GM23338 (cell line): ENCODE results near the gene OXGR1. TPM values are rescaled to one million over a fixed set of nuclear protein-coding genes. Genes with fewer than 3 reads are reported as not detected.

Source experiments
- ATAC-seq: fragments of 200-7000 bp; cut with Tn5 transposase; 3 replicates; pipeline ENCODE4 v1.9.1; 2020
- DNase-seq: peaks from one replicate; pipeline ENCODE4 v3.0.0-alpha.2; 2015; ENCODE audit warnings: low spot score
- H2AFZ ChIP-seq: fragments of 200-600 bp; sonication (generic); 2 replicates; pipeline ENCODE4 v1.8.0; 2016; ENCODE audit warnings: antibody characterized with exemption, mild to moderate bottlenecking, moderate library complexity
- H3F3A ChIP-seq: fragments of 200-600 bp; sonication (generic); replicated peaks from 2 replicates; pipeline ENCODE4 v1.8.0; 2017; ENCODE audit warnings: antibody characterized with exemption, mixed run types, low read depth
- H3K27ac ChIP-seq: fragments of 200-600 bp; sonication (generic); 2 replicates; pipeline ENCODE4 v1.6.1; 2016; ENCODE audit warnings: low read depth
- H3K27me3 ChIP-seq: fragments of 200-600 bp; sonication (generic); 2 replicates; pipeline ENCODE4 v1.8.0; 2016; ENCODE audit warnings: mild to moderate bottlenecking, mixed run types, moderate library complexity; ENCODE audit not compliant: insufficient read depth
- H3K36me3 ChIP-seq: fragments of 200-600 bp; sonication (generic); 2 replicates; pipeline ENCODE4 v1.8.0; 2016; ENCODE audit warnings: mild to moderate bottlenecking; ENCODE audit not compliant: insufficient read depth
- H3K4me1 ChIP-seq: fragments of 200-600 bp; sonication (generic); 2 replicates; pipeline ENCODE4 v1.8.0; 2016; ENCODE audit warnings: mild to moderate bottlenecking, moderate library complexity; ENCODE audit not compliant: insufficient read depth
- H3K4me2 ChIP-seq: fragments of 200-600 bp; sonication (generic); 2 replicates; pipeline ENCODE4 v1.7.1; 2017; ENCODE audit warnings: mixed run types
- H3K4me3 ChIP-seq: fragments of 200-600 bp; sonication (generic); 2 replicates; pipeline ENCODE4 v1.6.1; 2016; ENCODE audit warnings: mixed run types
- H3K79me2 ChIP-seq: fragments of 200-600 bp; sonication (generic); replicated peaks from 2 replicates; pipeline ENCODE4 v1.8.0; 2017; ENCODE audit warnings: mild to moderate bottlenecking; ENCODE audit not compliant: insufficient read depth
- H3K9me2 ChIP-seq: fragments of 200-600 bp; sonication (generic); 2 replicates; pipeline ENCODE4 v1.8.0; 2017; ENCODE audit not compliant: insufficient read depth
- H4K20me1 ChIP-seq: fragments of 200-600 bp; sonication (generic); replicated peaks from 2 replicates; pipeline ENCODE4 v1.8.0; 2017; ENCODE audit warnings: mild to moderate bottlenecking; ENCODE audit not compliant: insufficient read depth
- H3K27ac Mint-ChIP-seq: 2 replicates; pipeline ENCODE4 v1.8.0; 2020; ENCODE audit warnings: inconsistent platforms, mild to moderate bottlenecking, moderate library complexity, mixed read lengths
- H3K27me3 Mint-ChIP-seq: 3 replicates; pipeline ENCODE4 v1.8.0; 2022; ENCODE audit warnings: low read depth, mild to moderate bottlenecking, moderate library complexity, mixed read lengths, inconsistent platforms; ENCODE audit not compliant: insufficient read depth, poor library complexity
- H3K36me3 Mint-ChIP-seq: 3 replicates; pipeline ENCODE4 v1.8.0; 2021; ENCODE audit warnings: low read depth, mild to moderate bottlenecking, inconsistent platforms, moderate library complexity, mixed read lengths
- H3K4me1 Mint-ChIP-seq: 3 replicates; pipeline ENCODE4 v1.8.0; 2020; ENCODE audit warnings: mild to moderate bottlenecking, inconsistent platforms, mixed read lengths
- H3K4me3 Mint-ChIP-seq: 3 replicates; pipeline ENCODE4 v1.8.0; 2021; ENCODE audit warnings: moderate library complexity, mild to moderate bottlenecking, inconsistent platforms, mixed read lengths
- H3K9me3 Mint-ChIP-seq: 3 replicates; pipeline ENCODE4 v1.8.0; 2020; ENCODE audit warnings: moderate library complexity, mild to moderate bottlenecking, inconsistent platforms, mixed read lengths
- CREB1 ChIP-seq: fragments of 250-450 bp; sonication (Bioruptor Pico); IDR thresholded peaks from 2 replicates; pipeline ENCODE4 v1.5.0; 2020; ENCODE audit warnings: low read depth, mild to moderate bottlenecking, moderate library complexity
- CTCF ChIP-seq, 2 experiments: fragments of 200-600 bp in 1 of 2; sonication (generic) in 1 of 2; conservative IDR thresholded peaks; 2 replicates each; pipeline versions ENCODE4 v1.5.1 to v1.6.1; 2016 to 2017; ENCODE audit warnings: antibody characterized with exemption in 2 of 2, low read depth in 2 of 2, mild to moderate bottlenecking in 2 of 2, moderate library complexity in 1 of 2
- EZH2phosphoT487 ChIP-seq: fragments of 200-600 bp; sonication (generic); IDR thresholded peaks from one replicate; pipeline ENCODE4 v1.8.1; 2018; ENCODE audit warnings: antibody characterized with exemption; ENCODE audit not compliant: unreplicated experiment
- JUNB ChIP-seq: IDR thresholded peaks from one replicate; pipeline ENCODE4 v1.6.1; 2016; ENCODE audit warnings: antibody characterized with exemption; ENCODE audit not compliant: unreplicated experiment
- NANOG ChIP-seq: IDR thresholded peaks from 2 replicates; pipeline ENCODE4 v1.6.1; 2016; ENCODE audit warnings: antibody characterized with exemption, borderline replicate concordance
- POLR2AphosphoS5 ChIP-seq: IDR thresholded peaks from 2 replicates; pipeline ENCODE4 v1.6.1; 2016; ENCODE audit warnings: antibody characterized with exemption, low read depth
- ZNF114 ChIP-seq: fragments of 250-450 bp; sonication (Bioruptor Pico); IDR thresholded peaks from 2 replicates; pipeline ENCODE4 v1.5.0; 2020; ENCODE audit warnings: mild to moderate bottlenecking, moderate library complexity
- ZNF331 ChIP-seq: fragments of 250-450 bp; sonication (Bioruptor Pico); IDR thresholded peaks from 2 replicates; pipeline ENCODE4 v1.5.0; 2020; ENCODE audit warnings: low read depth, mild to moderate bottlenecking, moderate library complexity
- ZNF462 ChIP-seq: fragments of 250-450 bp; sonication (Bioruptor Pico); IDR thresholded peaks from 2 replicates; pipeline ENCODE4 v1.5.0; 2020; ENCODE audit warnings: mild to moderate bottlenecking, moderate library complexity
- polyA plus RNA-seq: library from polyadenylated mRNA; unstranded; fragments of >200 nt; fragmentation: Nextera tagmentation; extraction: Ambion mirVana; gene quantifications from 2 replicates; pipeline ENCODE4 v1.2.1, GENCODE V29; 2016
- total RNA-seq: library from RNA; depleted of rRNA; stranded (reverse); fragments of >200 nt; shearing (Covaris generic); gene quantifications from 2 replicates; pipeline ENCODE4 v1.2.3, GENCODE V29; 2014
- TF ChIP-seq, protein P1 (sequence below): IDR thresholded peaks from one replicate; pipeline ENCODE4 v1.6.1; 2018; ENCODE audit warnings: antibody characterized with exemption; ENCODE audit not compliant: unreplicated experiment

OXGR1 gene
- total and polyA plus RNA-seq, 2 experiments from 2014 or later, result 0.29 to 0.80 TPM

GRCh38 chr13:96935901-96936300 lies 58.4 kb downstream of the OXGR1 start:
- Histone ChIP-seq H3F3A (no peaks in the 10 kb centered on the region), H3K27me3 (no peaks in the 10 kb centered on the region), H3K4me3 (no peak overlapping the region), H3K4me2 (no peak overlapping the region), H4K20me1 (no peaks in the 10 kb centered on the region), H3K9me2 (no peaks in the 10 kb centered on the region), H2AFZ (peak overlapping the region; percentile 14; the same call in 1 of the 2 replicates), H3K27ac (no peak overlapping the region), H3K79me2 (no peaks in the 10 kb centered on the region), H3K36me3 (no peaks in the 10 kb centered on the region), H3K4me1 (no peaks in the 10 kb centered on the region)
- TF ChIP-seq CREB1 (no peak), ZNF462 (no peak), POLR2AphosphoS5 (no peak), JUNB (no peak), CTCF (conservative IDR thresholded peaks at IDR 0.05; ENCODE audit: low read depth in 2 of 2) (no peak), EZH2phosphoT487 (no peak), NANOG (no peak), ZNF331 (CRISPR knock-in tag) (no peak), ZNF114 (CRISPR knock-in tag) (no peak)
- TF ChIP-seq, protein P1, sequence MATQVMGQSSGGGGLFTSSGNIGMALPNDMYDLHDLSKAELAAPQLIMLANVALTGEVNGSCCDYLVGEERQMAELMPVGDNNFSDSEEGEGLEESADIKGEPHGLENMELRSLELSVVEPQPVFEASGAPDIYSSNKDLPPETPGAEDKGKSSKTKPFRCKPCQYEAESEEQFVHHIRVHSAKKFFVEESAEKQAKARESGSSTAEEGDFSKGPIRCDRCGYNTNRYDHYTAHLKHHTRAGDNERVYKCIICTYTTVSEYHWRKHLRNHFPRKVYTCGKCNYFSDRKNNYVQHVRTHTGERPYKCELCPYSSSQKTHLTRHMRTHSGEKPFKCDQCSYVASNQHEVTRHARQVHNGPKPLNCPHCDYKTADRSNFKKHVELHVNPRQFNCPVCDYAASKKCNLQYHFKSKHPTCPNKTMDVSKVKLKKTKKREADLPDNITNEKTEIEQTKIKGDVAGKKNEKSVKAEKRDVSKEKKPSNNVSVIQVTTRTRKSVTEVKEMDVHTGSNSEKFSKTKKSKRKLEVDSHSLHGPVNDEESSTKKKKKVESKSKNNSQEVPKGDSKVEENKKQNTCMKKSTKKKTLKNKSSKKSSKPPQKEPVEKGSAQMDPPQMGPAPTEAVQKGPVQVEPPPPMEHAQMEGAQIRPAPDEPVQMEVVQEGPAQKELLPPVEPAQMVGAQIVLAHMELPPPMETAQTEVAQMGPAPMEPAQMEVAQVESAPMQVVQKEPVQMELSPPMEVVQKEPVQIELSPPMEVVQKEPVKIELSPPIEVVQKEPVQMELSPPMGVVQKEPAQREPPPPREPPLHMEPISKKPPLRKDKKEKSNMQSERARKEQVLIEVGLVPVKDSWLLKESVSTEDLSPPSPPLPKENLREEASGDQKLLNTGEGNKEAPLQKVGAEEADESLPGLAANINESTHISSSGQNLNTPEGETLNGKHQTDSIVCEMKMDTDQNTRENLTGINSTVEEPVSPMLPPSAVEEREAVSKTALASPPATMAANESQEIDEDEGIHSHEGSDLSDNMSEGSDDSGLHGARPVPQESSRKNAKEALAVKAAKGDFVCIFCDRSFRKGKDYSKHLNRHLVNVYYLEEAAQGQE, result no peak
- Mint-ChIP-seq H3K27me3 (no peaks in the 10 kb centered on the region), H3K4me3 (no peak overlapping the region), H3K4me1 (no peaks in the 10 kb centered on the region), H3K9me3 (no peaks in the 10 kb centered on the region), H3K27ac (no peak overlapping the region), H3K36me3 (no peaks in the 10 kb centered on the region)
- DNase-seq, result no peak
- ATAC-seq, result no peak
